Measurements from ENCODE around the gene NXN.
"Not testable (repeated sequence)": the region's sequence is repeated elsewhere in the genome, so short reads cannot be mapped to it uniquely, and the experiment has no call there.

NXN gene

GRCh38 chr17:951325-952132 is 28.0 kb downstream of the NXN start:
- DNase-seq = no peak

GRCh38 chr17:949623-950303 is 29.8 kb downstream of the NXN start:
- no peak for DNase-seq

- DNase-seq = no peak
These were observed 31.2 kb downstream of the NXN start for GRCh38 chr17:948284-948852.

- DNase-seq = no peak
These were observed 32.9 kb downstream of the NXN start for GRCh38 chr17:946510-947236.

- no peak for DNase-seq
These were observed 33.9 kb downstream of the NXN start for GRCh38 chr17:945672-946071.

GRCh38 chr17:944266-944826 is 35.2 kb downstream of the NXN start:
- no peak for DNase-seq

- DNase-seq = no peak
These were observed 44.1 kb downstream of the NXN start for GRCh38 chr17:935485-935884.

GRCh38 chr17:933312-934073 is 46.1 kb downstream of the NXN start:
- no peak for DNase-seq

- DNase-seq = no peak
These were observed 49.3 kb downstream of the NXN start for GRCh38 chr17:930258-930657.

GRCh38 chr17:929586-929985 is 50.0 kb downstream of the NXN start:
- no peak for DNase-seq

- DNase-seq = no peak
These were observed 51.7 kb downstream of the NXN start for GRCh38 chr17:927611-928461.

- no peak for DNase-seq
These were observed 53.8 kb downstream of the NXN start for GRCh38 chr17:925817-926216.

- DNase-seq = no peak
These were observed 54.7 kb downstream of the NXN start for GRCh38 chr17:924711-925475.

GRCh38 chr17:924306-924705 is 55.3 kb downstream of the NXN start:
- not testable (repeated sequence) for DNase-seq

- DNase-seq = no peak
These were observed 55.9 kb downstream of the NXN start for GRCh38 chr17:923633-924032.

- DNase-seq = no peak
These were observed 58.4 kb downstream of the NXN start for GRCh38 chr17:921161-921560.

- DNase-seq = no peak
These were observed 59.4 kb downstream of the NXN start for GRCh38 chr17:920190-920589.

GRCh38 chr17:917941-918740 is 61.4 kb downstream of the NXN start:
- DNase-seq = no peak

- DNase-seq = no peak
These were observed 62.2 kb downstream of the NXN start for GRCh38 chr17:917391-917811.

GRCh38 chr17:916315-916714 is 63.3 kb downstream of the NXN start:
- no peak for DNase-seq

All from activated effector memory CD4-positive, alpha-beta T cell treated with Interleukin-2 at 50 U/mL for 16 hours (primary cell).